Erythroblast (primary cell): ENCODE measurements around the gene TNFRSF25.
A peak's percentile ranks its signal among the peaks of the same experiment; 100 is the strongest.

ENCODE experiments used
- DNase-seq, 2 experiments: peaks; one replicate each; lab custom pipeline; 2025; lab: John Stamatoyannopoulos, UW
- GATA1 ChIP-seq: IDR thresholded peaks from 2 replicates; pipeline ENCODE4 v1.6.1; 2011; ENCODE audit warnings: low read depth, mild to moderate bottlenecking, control low read depth, low read length, moderate library complexity
- POLR2A ChIP-seq: IDR thresholded peaks from 2 replicates; pipeline ENCODE4 v1.6.1; 2011; ENCODE audit warnings: mild to moderate bottlenecking, low read length

Gene TNFRSF25

GRCh38 chr1:6473974-6474814 lies 8.2 kb upstream of the TNFRSF25 start:
- TF ChIP-seq GATA1 (no peak), POLR2A (no peak)
- no peak for DNase-seq

DNA sequence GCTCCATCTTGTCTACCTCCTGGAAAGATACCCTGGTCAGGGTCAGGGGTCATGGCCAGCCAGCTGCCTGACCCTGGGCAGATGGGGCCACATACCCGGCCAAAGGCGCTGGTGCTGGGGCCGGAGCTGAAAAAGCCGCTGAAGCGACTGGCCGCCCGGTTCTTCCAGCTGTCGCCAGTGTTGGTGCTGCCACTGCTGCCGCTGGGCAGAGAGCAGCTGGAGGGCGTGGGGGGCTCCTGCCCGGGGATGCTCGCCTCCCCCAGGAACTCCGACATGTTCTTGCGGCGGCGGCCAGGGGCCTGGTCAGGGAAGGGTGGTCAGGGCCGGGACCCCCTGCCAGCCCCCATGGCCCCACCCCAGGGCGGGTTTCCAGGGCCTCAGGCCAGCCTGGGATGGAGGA lies 7.2 kb upstream of the TNFRSF25 start:
- TF ChIP-seq POLR2A (no peak), GATA1 (no peak)
- DNase-seq = no peak

- DNase-seq = peak; percentile 28
Measured at GRCh38 chr1:6472391-6472790, 6.4 kb upstream of the TNFRSF25 start.

DNA sequence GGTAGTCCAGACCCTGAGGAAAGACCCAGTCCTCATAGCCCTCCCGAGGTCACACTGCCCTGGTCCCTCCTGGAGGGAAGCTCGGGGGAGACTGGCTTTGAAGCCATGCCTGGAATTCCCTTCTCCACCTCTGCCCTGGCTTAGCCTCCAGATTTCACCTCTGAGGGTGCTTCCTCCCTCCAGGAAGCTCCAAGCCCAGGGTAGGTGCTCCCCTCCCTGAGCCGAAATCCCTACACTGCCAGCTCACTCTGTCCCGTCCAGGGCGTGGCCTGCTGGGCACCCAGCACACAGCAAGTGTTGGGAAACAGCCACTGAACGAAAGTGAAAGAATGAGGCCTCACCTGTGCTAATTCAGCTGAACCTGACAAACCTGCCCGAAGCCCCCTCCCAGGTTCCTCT lies 6.0 kb upstream of the TNFRSF25 start:
- DNase-seq = no peak

More at GRCh38 chr1:6472391-6472790, 6.4 kb upstream of the TNFRSF25 start:
- TF ChIP-seq POLR2A = no peak
- TF ChIP-seq GATA1 = no peak

DNA sequence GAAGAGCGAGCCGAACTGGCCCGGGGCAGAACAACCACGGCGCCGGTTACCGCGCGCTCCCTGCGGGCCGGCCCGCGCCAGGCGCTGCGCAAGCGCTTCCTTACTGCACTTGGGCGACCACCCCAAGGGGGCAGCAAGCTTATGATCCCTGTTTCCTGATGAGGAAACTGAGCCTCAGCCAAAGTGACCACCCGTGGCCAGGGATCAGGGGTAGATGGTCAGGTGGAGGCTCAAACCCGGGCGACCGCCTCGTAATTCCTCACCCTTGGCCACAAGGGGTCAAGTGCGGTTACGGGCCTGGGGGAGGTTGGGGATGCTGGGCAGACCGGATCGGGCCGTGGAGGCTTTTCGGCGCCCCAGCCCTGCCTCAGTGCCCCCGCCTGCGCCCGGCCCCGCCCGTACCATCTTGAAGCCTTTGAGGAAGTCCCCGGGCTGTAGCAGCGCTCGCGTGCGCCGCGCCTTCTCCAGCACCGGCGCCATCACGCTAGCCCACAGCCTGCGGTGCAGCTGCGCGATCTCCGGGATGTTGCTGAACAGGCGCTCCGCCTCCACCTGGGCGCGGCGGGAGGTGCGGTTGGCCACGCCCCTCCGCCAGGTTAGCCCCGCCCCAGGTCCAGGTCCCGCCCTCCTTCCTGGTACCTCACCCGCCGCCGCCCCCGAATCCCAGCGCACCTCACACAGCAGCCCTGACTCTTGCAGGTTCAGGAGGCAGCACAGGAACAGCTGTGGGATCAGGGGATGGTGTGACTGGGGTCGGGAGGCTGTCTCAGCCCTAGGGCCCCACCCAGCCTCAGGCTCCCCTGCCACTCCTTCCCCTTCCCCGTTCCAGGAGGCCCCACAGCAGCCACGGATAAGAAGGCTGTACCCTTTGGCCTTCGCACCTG lies 5.4 kb upstream of the TNFRSF25 start:
- DNase-seq = no peak
- TF ChIP-seq GATA1 = no peak
- TF ChIP-seq POLR2A = no peak

More for the DNA sequence above, 6.0 kb upstream of the TNFRSF25 start:
- TF ChIP-seq POLR2A (no peak), GATA1 (no peak)

DNA sequence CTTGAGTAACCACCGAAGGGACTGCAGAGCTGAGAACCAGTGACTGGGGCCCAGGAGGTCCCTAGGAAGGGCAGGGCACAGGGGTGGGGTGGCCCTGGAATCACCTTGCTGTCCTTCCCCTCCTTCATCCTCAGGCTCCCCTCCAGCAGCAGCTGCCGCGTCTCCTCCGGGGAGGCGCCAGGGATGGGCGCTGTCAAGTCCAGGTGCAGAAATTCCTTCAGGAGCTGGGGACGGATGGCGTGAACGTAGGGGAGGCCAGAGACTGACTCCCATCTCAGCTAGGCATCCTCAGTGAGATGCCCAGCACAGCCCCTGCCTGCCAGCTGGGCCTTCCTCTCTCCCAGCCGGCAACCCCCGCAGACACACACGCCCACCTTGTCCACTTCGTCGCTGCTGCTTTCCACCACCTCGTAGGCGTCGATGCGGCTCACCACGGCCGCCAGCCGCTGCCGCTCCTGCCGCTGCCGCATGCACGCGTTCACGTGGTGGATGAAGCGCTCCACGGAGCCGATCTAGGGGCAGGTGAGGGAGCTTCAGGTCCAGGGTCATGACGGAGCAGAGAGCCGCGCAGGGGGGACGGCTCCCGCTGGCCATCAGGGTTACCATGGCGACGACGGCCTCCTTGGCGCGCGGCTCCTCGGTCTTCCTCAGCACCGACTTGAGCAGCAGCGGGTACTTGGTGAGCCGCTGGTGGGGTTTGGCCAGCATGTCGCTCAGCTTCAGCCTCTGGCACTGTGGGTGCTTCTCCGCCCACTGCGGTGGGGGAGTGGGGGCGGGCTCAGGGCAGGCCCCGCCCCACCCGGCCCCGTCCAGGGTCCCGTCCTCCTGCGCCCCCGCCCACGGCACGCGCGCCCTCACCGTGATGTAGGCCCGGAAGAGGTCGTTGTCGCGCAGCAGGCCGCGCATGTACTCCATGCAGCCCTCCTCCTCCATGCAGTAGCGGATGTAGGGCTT lies 4.4 kb upstream of the TNFRSF25 start:
- no peak for TF ChIP-seq POLR2A
- DNase-seq = no peak

GRCh38 chr1:6468729-6469461 lies 2.9 kb upstream of the TNFRSF25 start:
- TF ChIP-seq GATA1 (no peak), POLR2A (no peak)

GRCh38 chr1:6467744-6468688 lies 2.0 kb upstream of the TNFRSF25 start:
- TF ChIP-seq POLR2A (no peak), GATA1 (no peak)
- DNase-seq = no peak

More at GRCh38 chr1:6468729-6469461, 2.9 kb upstream of the TNFRSF25 start:
- DNase-seq = no peak

DNA sequence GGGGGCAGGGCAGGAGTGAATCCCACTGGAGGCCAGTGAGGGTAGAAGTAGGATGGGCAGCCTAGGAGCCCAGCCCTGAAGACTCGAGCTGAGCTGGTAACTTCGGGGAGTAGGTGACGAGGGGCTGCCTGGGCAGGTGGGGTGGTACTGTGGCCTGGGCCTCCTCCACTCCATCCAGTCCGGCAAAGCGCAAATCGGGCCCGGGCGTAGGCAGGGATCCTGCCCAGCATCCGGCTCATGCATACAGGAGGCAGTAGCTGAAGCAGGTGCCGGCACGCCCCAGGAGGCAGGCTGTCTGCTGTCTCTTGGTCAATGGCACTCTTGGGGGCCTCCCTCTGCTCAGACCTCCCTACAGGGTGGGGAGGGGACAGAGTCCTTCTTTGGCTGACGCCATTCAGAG lies 1.3 kb upstream of the TNFRSF25 start:
- no peak for DNase-seq
- TF ChIP-seq POLR2A (no peak), GATA1 (no peak)

DNA sequence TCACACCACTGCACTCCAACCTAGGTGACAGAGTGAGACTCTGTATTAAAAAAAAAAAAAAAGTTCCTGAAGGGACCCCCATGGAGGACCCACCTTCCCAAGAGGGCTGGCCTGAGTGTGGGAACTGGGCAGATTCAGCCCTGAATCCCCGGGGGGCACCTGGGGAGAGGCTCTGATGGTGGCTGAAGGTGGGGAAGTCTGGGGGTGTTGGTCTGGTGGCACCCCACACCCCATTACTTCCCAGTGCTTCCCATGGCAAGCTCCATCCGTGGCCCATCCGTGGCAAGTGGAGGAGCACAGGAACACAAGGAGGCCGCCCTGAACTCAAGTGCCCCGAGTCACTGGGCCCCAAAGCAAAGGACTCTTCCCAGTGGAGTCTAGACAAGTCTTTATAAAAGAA lies 778 bp upstream of the TNFRSF25 start:
- no peak for DNase-seq
- TF ChIP-seq POLR2A (no peak), GATA1 (no peak)

DNA sequence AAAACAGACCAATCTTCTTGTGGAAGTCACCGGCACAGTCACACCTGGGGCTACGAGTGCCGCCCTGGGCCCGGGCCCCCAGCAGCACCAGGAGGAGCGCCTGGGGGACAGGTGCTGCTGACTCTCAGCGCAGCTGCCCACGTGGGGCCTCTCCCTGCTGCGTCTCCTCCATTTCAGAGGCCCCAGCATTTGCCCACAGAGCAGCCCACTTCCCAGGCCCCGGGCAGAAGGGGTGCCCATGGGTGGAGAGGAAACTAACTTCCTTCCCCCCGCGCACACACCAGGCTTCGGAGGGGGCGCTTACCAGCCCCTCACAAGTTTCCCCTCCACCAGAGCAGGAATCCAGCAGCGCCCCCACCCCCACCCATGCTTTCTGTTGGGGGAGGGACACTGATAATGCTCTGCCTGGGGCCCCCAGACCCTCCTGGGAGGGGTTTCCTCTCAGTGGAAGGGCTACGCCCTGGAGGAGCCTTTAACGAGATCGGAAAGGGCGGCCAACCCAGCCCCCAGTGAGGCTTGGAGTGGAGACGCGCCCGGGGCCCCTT lies 440 bp downstream of the TNFRSF25 start:
- no peak for DNase-seq
- no peak for TF ChIP-seq POLR2A
- no peak for TF ChIP-seq GATA1
